BLaER1 treated with 17β-estradiol and CSF1 and Interleukin-3, amounts not matched to agents 10 nM and 100 nM (cell line): ENCODE results near the gene SZT2.

Experiments
- H3K27ac ChIP-seq, 11 experiments: shearing (Covaris generic); formaldehyde crosslinking; 2 replicates each; pipeline ENCODE4 v1.8.1; 2022
- H3K27me3 ChIP-seq, 11 experiments: shearing (Covaris generic); formaldehyde crosslinking; 2 replicates each; pipeline ENCODE4 v1.8.1; 2022
- H3K36me3 ChIP-seq, 11 experiments: shearing (Covaris generic); formaldehyde crosslinking; 2 replicates each; pipeline ENCODE4 v1.8.1; 2022
- H3K4me1 ChIP-seq, 10 experiments: shearing (Covaris generic); formaldehyde crosslinking; 2 replicates each; pipeline ENCODE4 v1.8.1; 2022
- H3K4me2 ChIP-seq, 11 experiments: shearing (Covaris generic); formaldehyde crosslinking; 2 replicates each; pipeline ENCODE4 v1.8.1; 2022
- H3K4me3 ChIP-seq, 10 experiments: shearing (Covaris generic); formaldehyde crosslinking; 2 replicates each; pipeline ENCODE4 v1.8.1; 2022
- H3K9ac ChIP-seq, 11 experiments: shearing (Covaris generic); formaldehyde crosslinking; 2 replicates each; pipeline ENCODE4 v1.8.1; 2022
- H3K9me3 ChIP-seq, 11 experiments: shearing (Covaris generic); formaldehyde crosslinking; replicated peaks in 1 of 11; 2 replicates each; pipeline ENCODE4 v1.8.1; 2022
- H4K20me1 ChIP-seq, 11 experiments: shearing (Covaris generic); formaldehyde crosslinking; 2 replicates each; pipeline ENCODE4 v1.8.1; 2022
- Cebpa-rat ChIP-seq, 11 experiments: shearing (Covaris generic); IDR thresholded peaks; 2 replicates each; pipeline ENCODE4 v1.8.1; 2022

SZT2 gene

GRCh38 chr1:43431676-43432075, 42.0 kb downstream of the SZT2 start:
- Histone ChIP-seq H3K9ac (no peak overlapping the region), H3K36me3 (peaks cover 93 to 100% (median 100%) of the 10 kb centered on the region in 11 experiments), H3K27ac (no peak overlapping the region), H3K4me1 (no peaks in the 10 kb centered on the region), H3K27me3 (no peaks in the 10 kb centered on the region), H3K9me3 (no peaks in the 10 kb centered on the region), H3K4me2 (no peak overlapping the region), H4K20me1 (no peaks in the 10 kb centered on the region; a peak in 2 of 22 replicates), H3K4me3 (no peak overlapping the region)
- no peak for TF ChIP-seq Cebpa-rat (IDR thresholded peaks at IDR 0.05)

GRCh38 chr1:43432171-43432860, 42.6 kb downstream of the SZT2 start:
- Histone ChIP-seq H3K4me2 (no peak overlapping the region), H3K27me3 (no peaks in the 10 kb centered on the region), H3K27ac (no peak overlapping the region), H4K20me1 (no peaks in the 10 kb centered on the region; a peak in 2 of 22 replicates), H3K4me3 (no peak overlapping the region), H3K4me1 (no peaks in the 10 kb centered on the region), H3K9me3 (no peaks in the 10 kb centered on the region), H3K36me3 (peaks cover 91 to 100% (median 99%) of the 10 kb centered on the region in 11 experiments), H3K9ac (no peak overlapping the region)
- TF ChIP-seq Cebpa-rat (IDR thresholded peaks at IDR 0.05) = no peak

- H3K4me3 ChIP-seq = no peak overlapping the region
- H3K4me2 ChIP-seq = no peak overlapping the region
- H3K36me3 ChIP-seq = peaks cover 91 to 100% (median 99%) of the 10 kb centered on the region in 11 experiments
- no peak for TF ChIP-seq Cebpa-rat (IDR thresholded peaks at IDR 0.05)
- H3K27ac ChIP-seq = no peak overlapping the region
- no peaks in the 10 kb centered on the region for H3K4me1 ChIP-seq
- H3K9me3 ChIP-seq = no peaks in the 10 kb centered on the region
- H3K27me3 ChIP-seq = no peaks in the 10 kb centered on the region
- no peak overlapping the region for H3K9ac ChIP-seq
- no peaks in the 10 kb centered on the region; a peak in 2 of 22 replicates for H4K20me1 ChIP-seq
Measured at GRCh38 chr1:43432907-43433306, 43.2 kb downstream of the SZT2 start.

GRCh38 chr1:43434256-43434655, 44.6 kb downstream of the SZT2 start:
- H3K4me2 ChIP-seq = no peak overlapping the region
- H3K27me3 ChIP-seq = no peaks in the 10 kb centered on the region
- H4K20me1 ChIP-seq = peaks cover 0 to 5% (median 0%) of the 10 kb centered on the region in 11 experiments; a peak in 2 of 22 replicates
- no peak overlapping the region for H3K27ac ChIP-seq
- TF ChIP-seq Cebpa-rat (IDR thresholded peaks at IDR 0.05) = no peak
- H3K4me1 ChIP-seq = no peaks in the 10 kb centered on the region
- no peak overlapping the region for H3K9ac ChIP-seq
- H3K4me3 ChIP-seq = no peak overlapping the region
- H3K36me3 ChIP-seq = peaks cover 89 to 100% (median 99%) of the 10 kb centered on the region in 11 experiments
- H3K9me3 ChIP-seq = no peaks in the 10 kb centered on the region

GRCh38 chr1:43435146-43436145, 45.7 kb downstream of the SZT2 start:
- no peak for TF ChIP-seq Cebpa-rat (IDR thresholded peaks at IDR 0.05)
- Histone ChIP-seq H3K9me3 (no peaks in the 10 kb centered on the region), H3K36me3 (peaks cover 87 to 100% (median 99%) of the 10 kb centered on the region in 11 experiments), H3K9ac (no peak overlapping the region), H4K20me1 (peaks cover 0 to 12% (median 0%) of the 10 kb centered on the region in 11 experiments; a peak in 3 of 22 replicates), H3K4me1 (no peaks in the 10 kb centered on the region), H3K4me3 (no peak overlapping the region), H3K27me3 (no peaks in the 10 kb centered on the region), H3K27ac (no peak overlapping the region), H3K4me2 (no peak overlapping the region)

GRCh38 chr1:43436371-43436770, 46.7 kb downstream of the SZT2 start:
- Histone ChIP-seq H3K27ac (no peak overlapping the region), H3K9me3 (no peaks in the 10 kb centered on the region), H3K36me3 (peaks cover 87 to 100% (median 99%) of the 10 kb centered on the region in 11 experiments), H3K4me1 (no peaks in the 10 kb centered on the region), H3K9ac (no peak overlapping the region), H4K20me1 (peaks cover 0 to 12% (median 0%) of the 10 kb centered on the region in 11 experiments; a peak in 3 of 22 replicates), H3K4me2 (no peak overlapping the region), H3K4me3 (no peak overlapping the region), H3K27me3 (no peaks in the 10 kb centered on the region)
- no peak for TF ChIP-seq Cebpa-rat (IDR thresholded peaks at IDR 0.05)

GRCh38 chr1:43437031-43437973, 47.6 kb downstream of the SZT2 start:
- no peak for TF ChIP-seq Cebpa-rat (IDR thresholded peaks at IDR 0.05)
- Histone ChIP-seq H3K9ac (no peak overlapping the region), H3K9me3 (no peaks in the 10 kb centered on the region), H4K20me1 (peaks cover 0 to 12% (median 0%) of the 10 kb centered on the region in 11 experiments; a peak in 3 of 22 replicates), H3K27ac (no peak overlapping the region), H3K4me3 (no peak overlapping the region), H3K4me1 (no peaks in the 10 kb centered on the region), H3K4me2 (no peak overlapping the region), H3K36me3 (peaks cover 87 to 100% (median 96%) of the 10 kb centered on the region in 11 experiments), H3K27me3 (no peaks in the 10 kb centered on the region)

GRCh38 chr1:43438006-43438405, 48.3 kb downstream of the SZT2 start:
- Histone ChIP-seq H3K9ac (no peak overlapping the region), H3K9me3 (no peaks in the 10 kb centered on the region), H3K4me3 (no peak overlapping the region), H3K27me3 (no peaks in the 10 kb centered on the region), H4K20me1 (peaks cover 0 to 16% (median 0%) of the 10 kb centered on the region in 11 experiments; a peak in 4 of 22 replicates), H3K4me1 (no peaks in the 10 kb centered on the region), H3K36me3 (peaks cover 87 to 100% (median 96%) of the 10 kb centered on the region in 11 experiments), H3K27ac (no peak overlapping the region), H3K4me2 (no peak overlapping the region)
- TF ChIP-seq Cebpa-rat (IDR thresholded peaks at IDR 0.05) = no peak
